Subcutaneous adipose tissue (tissue), 4 donors: ENCODE data around the gene MAN1B1. TPM values are rescaled to one million over a fixed set of nuclear protein-coding genes. Genes with fewer than 3 reads are reported as not detected.

Source experiments
- CTCF ChIP-seq: fragments of 450-650 bp; IDR thresholded peaks from one replicate; pipeline ENCODE4 v1.5.1; 2016; ENCODE audit warnings: low read depth, mild to moderate bottlenecking, control low read depth, antibody characterized with exemption, moderate library complexity
- total RNA-seq, 4 donors: library from RNA; depleted of rRNA; stranded (reverse); fragments of >200 nt; gene quantifications; one replicate each; pipeline ENCODE4 v1.1.0, GENCODE V29; 2016

MAN1B1 gene
- total RNA-seq, 4 donors from 2014 or later, result 19.1 to 61.9 (median 47.8) TPM

GRCh38 chr9:137049544-137050449 is 37.0 kb upstream of the MAN1B1 start:
- TF ChIP-seq CTCF, result no peak

- no peak for TF ChIP-seq CTCF
Observed at GRCh38 chr9:137050570-137050969, 36.2 kb upstream of the MAN1B1 start.

GRCh38 chr9:137051145-137051724 is 35.5 kb upstream of the MAN1B1 start:
- TF ChIP-seq CTCF, result no peak

GRCh38 chr9:137052293-137052692 is 34.5 kb upstream of the MAN1B1 start:
- TF ChIP-seq CTCF, result no peak

GRCh38 chr9:137052998-137053943 is 33.5 kb upstream of the MAN1B1 start:
- TF ChIP-seq CTCF, result no peak

- no peak for TF ChIP-seq CTCF
Observed at GRCh38 chr9:137053944-137054931, 32.5 kb upstream of the MAN1B1 start, which contains the start of gene ENTPD2. TSS of gene ENTPD2 (minus strand) at chr9:137054061. CDS start at chr9:137053997, 64 bp downstream.
